Loucy (cell line): ENCODE results near the gene CSGALNACT2.

Experiments used
- CTCF ChIP-seq: fragments of 200-600 bp; sonication (generic); conservative IDR thresholded peaks from 2 replicates; pipeline ENCODE4 v1.5.1; 2014; ENCODE audit warnings: mild to moderate bottlenecking, antibody characterized with exemption, low read length
- EZH2phosphoT487 ChIP-seq: fragments of 200-600 bp; IDR thresholded peaks from 2 replicates; pipeline ENCODE4 v1.6.1; 2018; ENCODE audit warnings: antibody characterized with exemption, mild to moderate bottlenecking, moderate library complexity, borderline replicate concordance

GRCh38 chr10:43137717-43138020 lies 576 bp upstream of the CSGALNACT2 start:
- TF ChIP-seq CTCF, result no peak
- no peak for TF ChIP-seq EZH2phosphoT487
